Esophagus squamous epithelium (tissue), 5 donors: ENCODE data around the gene PEAK3. TPM values are rescaled to one million over a fixed set of nuclear protein-coding genes. Genes with fewer than 3 reads are reported as not detected.

Experiments
- DNase-seq: peaks from one replicate; lab custom pipeline; 2025; lab: John Stamatoyannopoulos, UW
- H3K27ac ChIP-seq, 4 donors: fragments of 200-600 bp; sonication (generic); one replicate each; pipeline ENCODE4 v1.5.1; 2016 to 2019; ENCODE audit warnings: mild to moderate bottlenecking in 1 of 4
- H3K27me3 ChIP-seq, 4 donors: fragments of 200-600 bp; sonication (generic); 1 replicate in 3 of 4; 2 replicates in 1 of 4; pipeline versions ENCODE4 v1.5.1 to v1.6.0; 2017 to 2021; ENCODE audit warnings: antibody characterized with exemption in 1 of 4
- H3K36me3 ChIP-seq, 3 donors: fragments of 200-600 bp; sonication (generic); one replicate each; pipeline ENCODE4 v1.5.1; 2016 to 2019
- H3K4me1 ChIP-seq, 3 donors: fragments of 200-600 bp; sonication (generic); one replicate each; pipeline ENCODE4 v1.5.1; 2017 to 2019
- H3K4me3 ChIP-seq, 4 donors: fragments of 200-600 bp; sonication (generic); 1 replicate in 3 of 4; 2 replicates in 1 of 4; pipeline ENCODE4 v1.5.1; 2016 to 2019; ENCODE audit warnings: mild to moderate bottlenecking in 2 of 4, moderate library complexity in 1 of 4
- H3K9me3 ChIP-seq, 3 donors: fragments of 200-600 bp; sonication (generic); one replicate each; pipeline ENCODE4 v1.5.1; 2016 to 2019
- CTCF ChIP-seq, 6 experiments: fragments of 450-650 bp in 4 of 6; fragments of 200-600 bp in 2 of 6; sonication (generic) in 2 of 6; IDR thresholded peaks; one replicate each; pipeline ENCODE4 v1.5.1; 2016 to 2019; ENCODE audit warnings: antibody characterized with exemption in 6 of 6, mild to moderate bottlenecking in 4 of 6, moderate library complexity in 4 of 6
- POLR2A ChIP-seq, 4 donors: fragments of 450-650 bp; IDR thresholded peaks; one replicate each; pipeline ENCODE4 v1.6.1; 2017; ENCODE audit warnings: antibody characterized with exemption in 4 of 4, mild to moderate bottlenecking in 4 of 4, moderate library complexity in 3 of 4
- WGBS, 2 donors: methylation state at CpG; one replicate each; pipeline ENCODE4 v1.1.5; 2018; 5-methylcytosine and 5-hydroxymethylcytosine counted together
- intact Hi-C: fragments of 100-400 bp; cut with DNase I; formaldehyde crosslinking; loops from one replicate; pipeline ENCODE4 v1.15.0; 2022
- total RNA-seq, 4 donors: library from RNA; depleted of rRNA; stranded (reverse); fragments of >200 nt; gene quantifications; one replicate each; pipeline ENCODE4 v1.1.0, GENCODE V29; 2016
- donor health status: DM: yes; HTN: yes; CAD: no.

The PEAK3 gene
- total RNA-seq, 4 donors from 2014 or later: 0.32 to 0.40 (median 0.38) TPM; not detected in 1

- peaks cover 41 to 61% (median 54%) of the 10 kb centered on the region in 3 donors for H3K36me3 ChIP-seq
- no peak for DNase-seq
Observed at GRCh38 chr19:2248136-2249009, 33.6 kb downstream of the PEAK3 start.

GRCh38 chr19:2247433-2248101, 34.4 kb downstream of the PEAK3 start:
- no peak overlapping the region for H3K27ac ChIP-seq
- H3K36me3 ChIP-seq: peaks cover 43 to 69% (median 55%) of the 10 kb centered on the region in 3 donors
- no peak overlapping the region for H3K4me3 ChIP-seq
- intact Hi-C loops: no loop called here
- no peaks in the 10 kb centered on the region for H3K9me3 ChIP-seq
- peaks cover 19 to 53% (median 32%) of the 10 kb centered on the region in 3 donors for H3K4me1 ChIP-seq
- no peak for DNase-seq
- peaks cover 17 to 44% (median 18%) of the 10 kb centered on the region in 4 donors for H3K27me3 ChIP-seq
- TF ChIP-seq CTCF (IDR thresholded peaks at IDR 0.05) (no peak), POLR2A (IDR thresholded peaks at IDR 0.05) (no peak)
- 80% methylated on average over 10 of the region's 28 CpGs; no CpG with 5 or more reads in 1 of the 2 donors for WGBS, 2 donors

More at GRCh38 chr19:2248136-2249009, 33.6 kb downstream of the PEAK3 start:
- no peaks in the 10 kb centered on the region for H3K9me3 ChIP-seq
- TF ChIP-seq POLR2A (IDR thresholded peaks at IDR 0.05) (no peak), CTCF (IDR thresholded peaks at IDR 0.05) (no peak)
- 93% methylated on average over 2 of the region's 21 CpGs; no CpG with 5 or more reads in 1 of the 2 donors for WGBS, 2 donors
- H3K4me3 ChIP-seq: no peak overlapping the region
- peaks cover 23 to 52% (median 24%) of the 10 kb centered on the region in 4 donors for H3K27me3 ChIP-seq
- peaks cover 25 to 53% (median 38%) of the 10 kb centered on the region in 3 donors for H3K4me1 ChIP-seq
- intact Hi-C loops: no loop called here
- H3K27ac ChIP-seq: no peak overlapping the region

GRCh38 chr19:2246801-2247361, 35.1 kb downstream of the PEAK3 start:
- DNase-seq: no peak
- Histone ChIP-seq H3K4me3 (no peak overlapping the region), H3K27ac (no peak overlapping the region), H3K9me3 (no peaks in the 10 kb centered on the region), H3K4me1 (peaks cover 18 to 53% (median 31%) of the 10 kb centered on the region in 3 donors), H3K27me3 (peaks cover 10 to 37% (median 13%) of the 10 kb centered on the region in 4 donors), H3K36me3 (peaks cover 43 to 73% (median 55%) of the 10 kb centered on the region in 3 donors)
- TF ChIP-seq CTCF (IDR thresholded peaks at IDR 0.05): no peak
- TF ChIP-seq POLR2A (IDR thresholded peaks at IDR 0.05): no peak
- 87% methylated on average over 11 of the region's 26 CpGs; no CpG with 5 or more reads in 1 of the 2 donors for WGBS, 2 donors
- intact Hi-C loops: no loop called here

- TF ChIP-seq POLR2A (IDR thresholded peaks at IDR 0.05) (no peak), CTCF (IDR thresholded peaks at IDR 0.05) (no peak)
- H3K36me3 ChIP-seq: peaks cover 43 to 73% (median 55%) of the 10 kb centered on the region in 3 donors
- intact Hi-C loops: no loop called here
- H3K9me3 ChIP-seq: no peaks in the 10 kb centered on the region
- no peak overlapping the region for H3K4me3 ChIP-seq
- no peak for DNase-seq
- no peak overlapping the region for H3K27ac ChIP-seq
- WGBS, 2 donors: 97 to 98% methylated on average over 10 to 13 of the region's 25 CpGs
- peaks cover 7 to 29% (median 8%) of the 10 kb centered on the region in 4 donors for H3K27me3 ChIP-seq
- H3K4me1 ChIP-seq: peaks cover 22 to 53% (median 30%) of the 10 kb centered on the region in 3 donors
Observed at GRCh38 chr19:2246014-2246620, 35.9 kb downstream of the PEAK3 start.
